GM12892 (cell line): Measurements from ENCODE around the gene FAM222A.

Source experiments
- DNase-seq: peaks from one replicate; pipeline ENCODE4 v3.0.0; 2011; ENCODE audit not compliant: insufficient read length
- FAIRE-seq: peaks from 2 replicates; lab custom pipeline; 2011; peaks lifted over from hg19 to GRCh38; lab: Jason Lieb, UNC
- POLR2A ChIP-seq: IDR thresholded peaks from 2 replicates; pipeline ENCODE4 v1.6.1; 2011; ENCODE audit warnings: low read depth, low read length, control low read depth
- POLR2AphosphoS5 ChIP-seq: IDR thresholded peaks from 2 replicates; pipeline ENCODE4 v1.6.1; 2011; ENCODE audit warnings: low read depth, low read length, control low read depth
- TAF1 ChIP-seq: IDR thresholded peaks from 2 replicates; pipeline ENCODE4 v1.6.1; 2011; ENCODE audit warnings: low read depth, mild to moderate bottlenecking, control low read depth, low read length, borderline replicate concordance

Gene FAM222A

GRCh38 chr12:109752117-109753053 lies 38.8 kb downstream of the FAM222A start:
- FAIRE-seq: no peak
- no peak for DNase-seq
- TF ChIP-seq POLR2A: no peak
- no peak for TF ChIP-seq TAF1
- no peak for TF ChIP-seq POLR2AphosphoS5

GRCh38 chr12:109753054-109753401 lies 39.4 kb downstream of the FAM222A start:
- TF ChIP-seq POLR2AphosphoS5 (no peak), POLR2A (no peak), TAF1 (no peak)
- FAIRE-seq (no peak), DNase-seq (no peak)

- TF ChIP-seq TAF1: no peak
- no peak for TF ChIP-seq POLR2A
- TF ChIP-seq POLR2AphosphoS5: no peak
- DNase-seq: no peak
- no peak for FAIRE-seq
These were observed 40.3 kb downstream of the FAM222A start for GRCh38 chr12:109753959-109754358.

GRCh38 chr12:109756457-109756856 lies 42.8 kb downstream of the FAM222A start:
- no peak for FAIRE-seq

GRCh38 chr12:109757671-109758265 lies 44.1 kb downstream of the FAM222A start:
- FAIRE-seq: no peak
- DNase-seq: no peak
- TF ChIP-seq POLR2A (no peak), TAF1 (no peak), POLR2AphosphoS5 (no peak)

More at GRCh38 chr12:109756457-109756856, 42.8 kb downstream of the FAM222A start:
- no peak for TF ChIP-seq POLR2A
- TF ChIP-seq TAF1: no peak
- TF ChIP-seq POLR2AphosphoS5: no peak
- DNase-seq: no peak

GRCh38 chr12:109758426-109759420 lies 45.1 kb downstream of the FAM222A start:
- TF ChIP-seq POLR2A (no peak), TAF1 (no peak), POLR2AphosphoS5 (no peak)
- FAIRE-seq (no peak), DNase-seq (no peak)

- TF ChIP-seq POLR2AphosphoS5: no peak
- no peak for TF ChIP-seq TAF1
- no peak for TF ChIP-seq POLR2A
- DNase-seq (no peak), FAIRE-seq (no peak)
These were observed 46.0 kb downstream of the FAM222A start for GRCh38 chr12:109759595-109759994.

- DNase-seq (no peak), FAIRE-seq (no peak)
- TF ChIP-seq POLR2A (no peak), TAF1 (no peak), POLR2AphosphoS5 (no peak)
These were observed 46.7 kb downstream of the FAM222A start for GRCh38 chr12:109760031-109760929.

GRCh38 chr12:109760930-109761921 lies 47.6 kb downstream of the FAM222A start:
- DNase-seq: no peak
- TF ChIP-seq TAF1 (no peak), POLR2AphosphoS5 (no peak), POLR2A (no peak)
- no peak for FAIRE-seq
